ENCODE results near the gene GAS1. TPM values are rescaled to one million over a fixed set of nuclear protein-coding genes. Genes with fewer than 3 reads are reported as not detected.

The GAS1 gene
- polyA plus RNA-seq, 6 donors from 2014 or later: not detected

- peaks cover 0 to 5% (median 2%) of the 10 kb centered on the region in 7 donors for H3K9me3 Mint-ChIP-seq
- peaks cover 0 to 7% of the 10 kb centered on the region in 2 donors for H3K36me3 Mint-ChIP-seq
- no peaks in the 10 kb centered on the region for H3K4me1 Mint-ChIP-seq
- ATAC-seq (ENCODE audit: low read depth in 2 of 2): no peak
- no peak overlapping the region for H3K27ac Mint-ChIP-seq
- H3K27me3 Mint-ChIP-seq: peaks cover 47 to 57% (median 56%) of the 10 kb centered on the region in 3 donors
- no peak overlapping the region for H3K4me3 Mint-ChIP-seq
- DNase-seq: no peak
Measured at GRCh38 chr9:86939321-86939720, 8.0 kb downstream of the GAS1 start.

GRCh38 chr9:86938780-86939179, 8.5 kb downstream of the GAS1 start:
- Mint-ChIP-seq H3K4me1 (no peaks in the 10 kb centered on the region), H3K4me3 (no peak overlapping the region), H3K27me3 (peaks cover 46 to 53% (median 52%) of the 10 kb centered on the region in 3 donors), H3K9me3 (peaks cover 0 to 8% (median 2%) of the 10 kb centered on the region in 7 donors), H3K36me3 (peaks cover 0 to 7% of the 10 kb centered on the region in 2 donors), H3K27ac (no peak overlapping the region)
- no peak for ATAC-seq (ENCODE audit: low read depth in 2 of 2)
- DNase-seq: no peak

- Mint-ChIP-seq H3K27me3 (peaks cover 16 to 30% (median 30%) of the 10 kb centered on the region in 3 donors), H3K27ac (no peak overlapping the region), H3K36me3 (no peaks in the 10 kb centered on the region), H3K4me3 (no peak overlapping the region), H3K4me1 (no peaks in the 10 kb centered on the region), H3K9me3 (peaks cover 0 to 8% (median 4%) of the 10 kb centered on the region in 7 donors)
- ATAC-seq (ENCODE audit: low read depth in 2 of 2) (no peak), DNase-seq (no peak)
Measured at GRCh38 chr9:86926145-86926544, 21.2 kb downstream of the GAS1 start.

- Mint-ChIP-seq H3K36me3 (no peaks in the 10 kb centered on the region), H3K27me3 (peaks cover 16 to 30% (median 30%) of the 10 kb centered on the region in 3 donors), H3K9me3 (peaks cover 0 to 8% (median 4%) of the 10 kb centered on the region in 7 donors), H3K4me3 (no peak overlapping the region), H3K27ac (no peak overlapping the region), H3K4me1 (no peaks in the 10 kb centered on the region)
- ATAC-seq (ENCODE audit: low read depth in 2 of 2) (no peak), DNase-seq (no peak)
Measured at GRCh38 chr9:86925686-86926085, 21.6 kb downstream of the GAS1 start.

GRCh38 chr9:86924206-86924605, 23.1 kb downstream of the GAS1 start:
- Mint-ChIP-seq H3K27me3 (peaks cover 16 to 26% (median 22%) of the 10 kb centered on the region in 3 donors), H3K36me3 (no peaks in the 10 kb centered on the region), H3K27ac (no peak overlapping the region), H3K4me3 (no peak overlapping the region), H3K9me3 (peaks cover 0 to 8% (median 0%) of the 10 kb centered on the region in 7 donors), H3K4me1 (no peaks in the 10 kb centered on the region)
- DNase-seq: no peak
- no peak for ATAC-seq (ENCODE audit: low read depth in 2 of 2)

GRCh38 chr9:86921151-86921923, 26.0 kb downstream of the GAS1 start:
- Mint-ChIP-seq H3K4me1 (no peaks in the 10 kb centered on the region), H3K4me3 (no peak overlapping the region), H3K9me3 (peaks cover 0 to 10% (median 3%) of the 10 kb centered on the region in 7 donors), H3K36me3 (no peaks in the 10 kb centered on the region), H3K27ac (no peak overlapping the region), H3K27me3 (peaks cover 13 to 22% (median 17%) of the 10 kb centered on the region in 3 donors)
- ATAC-seq (ENCODE audit: low read depth in 2 of 2) (no peak), DNase-seq (no peak)

GRCh38 chr9:86918556-86918955, 28.8 kb downstream of the GAS1 start:
- Mint-ChIP-seq H3K9me3 (peaks cover 0 to 10% (median 4%) of the 10 kb centered on the region in 7 donors), H3K27ac (no peak overlapping the region), H3K36me3 (no peaks in the 10 kb centered on the region), H3K4me3 (peak overlapping the region in 1 of 8 donors; percentile 30), H3K27me3 (peaks cover 5 to 14% (median 13%) of the 10 kb centered on the region in 3 donors), H3K4me1 (no peaks in the 10 kb centered on the region)
- DNase-seq: no peak
- ATAC-seq (ENCODE audit: low read depth in 2 of 2): no peak

- peak overlapping the region in 1 of 6 donors; percentile 3 for H3K27ac Mint-ChIP-seq
- peaks cover 6 to 17% (median 10%) of the 10 kb centered on the region in 3 donors for H3K27me3 Mint-ChIP-seq
- H3K4me3 Mint-ChIP-seq: no peak overlapping the region
- no peaks in the 10 kb centered on the region for H3K4me1 Mint-ChIP-seq
- DNase-seq: no peak
- H3K9me3 Mint-ChIP-seq: peaks cover 4 to 19% (median 8%) of the 10 kb centered on the region in 7 donors
- no peak for ATAC-seq (ENCODE audit: low read depth in 2 of 2)
- H3K36me3 Mint-ChIP-seq: no peaks in the 10 kb centered on the region
Measured at GRCh38 chr9:86912210-86912609, 35.1 kb downstream of the GAS1 start.

GRCh38 chr9:86909388-86909787, 37.9 kb downstream of the GAS1 start:
- Mint-ChIP-seq H3K36me3 (no peaks in the 10 kb centered on the region), H3K9me3 (peaks cover 4 to 23% (median 9%) of the 10 kb centered on the region in 7 donors), H3K4me3 (no peak overlapping the region), H3K27me3 (peaks cover 13 to 17% (median 16%) of the 10 kb centered on the region in 3 donors), H3K27ac (no peak overlapping the region), H3K4me1 (no peaks in the 10 kb centered on the region)
- ATAC-seq (ENCODE audit: low read depth in 2 of 2): no peak
- no peak for DNase-seq

GRCh38 chr9:86908261-86908660, 39.0 kb downstream of the GAS1 start:
- ATAC-seq (ENCODE audit: low read depth in 2 of 2): no peak
- Mint-ChIP-seq H3K4me1 (peaks cover 0 to 4% (median 0%) of the 10 kb centered on the region in 3 donors), H3K27me3 (peaks cover 15 to 27% (median 26%) of the 10 kb centered on the region in 3 donors)

GRCh38 chr9:86907346-86907745, 40.0 kb downstream of the GAS1 start:
- H3K4me3 Mint-ChIP-seq: no peak overlapping the region
- H3K27ac Mint-ChIP-seq: no peak overlapping the region
- H3K36me3 Mint-ChIP-seq: no peaks in the 10 kb centered on the region
- DNase-seq (no peak), ATAC-seq (ENCODE audit: low read depth in 2 of 2) (no peak)
- H3K4me1 Mint-ChIP-seq: peaks cover 0 to 11% (median 0%) of the 10 kb centered on the region in 3 donors
- H3K27me3 Mint-ChIP-seq: peaks cover 16 to 35% (median 35%) of the 10 kb centered on the region in 3 donors
- peaks cover 4 to 23% (median 12%) of the 10 kb centered on the region in 7 donors for H3K9me3 Mint-ChIP-seq

More at GRCh38 chr9:86908261-86908660, 39.0 kb downstream of the GAS1 start:
- no peaks in the 10 kb centered on the region for H3K36me3 Mint-ChIP-seq
- DNase-seq: no peak
- H3K9me3 Mint-ChIP-seq: peaks cover 4 to 23% (median 11%) of the 10 kb centered on the region in 7 donors
- H3K27ac Mint-ChIP-seq: no peak overlapping the region
- no peak overlapping the region for H3K4me3 Mint-ChIP-seq

GRCh38 chr9:86903734-86904085, 43.6 kb downstream of the GAS1 start:
- Mint-ChIP-seq H3K36me3 (no peaks in the 10 kb centered on the region), H3K9me3 (peaks cover 0 to 16% (median 6%) of the 10 kb centered on the region in 7 donors), H3K4me3 (no peak overlapping the region), H3K27ac (no peak overlapping the region), H3K27me3 (peaks cover 31 to 53% (median 36%) of the 10 kb centered on the region in 3 donors), H3K4me1 (peaks cover 0 to 13% (median 0%) of the 10 kb centered on the region in 3 donors)
- ATAC-seq (ENCODE audit: low read depth in 2 of 2) (no peak), DNase-seq (no peak)

- H3K27me3 Mint-ChIP-seq: peaks cover 34 to 53% (median 36%) of the 10 kb centered on the region in 3 donors
- peaks cover 0 to 13% (median 0%) of the 10 kb centered on the region in 3 donors for H3K4me1 Mint-ChIP-seq
- H3K27ac Mint-ChIP-seq: no peak overlapping the region
- peaks cover 0 to 16% (median 6%) of the 10 kb centered on the region in 7 donors for H3K9me3 Mint-ChIP-seq
- DNase-seq (no peak), ATAC-seq (ENCODE audit: low read depth in 2 of 2) (no peak)
- H3K4me3 Mint-ChIP-seq: no peak overlapping the region
- no peaks in the 10 kb centered on the region for H3K36me3 Mint-ChIP-seq
Measured at GRCh38 chr9:86902991-86903733, 44.1 kb downstream of the GAS1 start.

All from naive B cell (primary cell).